GM23248 (cell line): Measurements from ENCODE around the gene NDUFS5. TPM values are rescaled to one million over a fixed set of nuclear protein-coding genes. Genes with fewer than 3 reads are reported as not detected.
"Not testable (repeated sequence)": the region's sequence is repeated elsewhere in the genome, so short reads cannot be mapped to it uniquely, and the experiment has no call there.

Source experiments
- DNase-seq: peaks from one replicate; pipeline ENCODE4 v3.0.0-alpha.2; 2015
- H2AFZ ChIP-seq: fragments of 200-600 bp; sonication (generic); 2 replicates; pipeline ENCODE4 v1.6.1; 2016; ENCODE audit warnings: antibody characterized with exemption
- H3F3A ChIP-seq: fragments of 200-600 bp; sonication (generic); 2 replicates; pipeline ENCODE4 v1.6.1; 2016; ENCODE audit warnings: mild to moderate bottlenecking, antibody characterized with exemption, mixed run types; ENCODE audit not compliant: insufficient read depth
- H3K27ac ChIP-seq: fragments of 200-600 bp; sonication (generic); 2 replicates; pipeline ENCODE4 v1.5.1; 2016; ENCODE audit warnings: mild to moderate bottlenecking
- H3K27me3 ChIP-seq: fragments of 200-600 bp; sonication (generic); replicated peaks from 2 replicates; pipeline ENCODE4 v1.6.1; 2016; ENCODE audit warnings: mild to moderate bottlenecking; ENCODE audit not compliant: insufficient read depth
- H3K36me3 ChIP-seq: fragments of 200-600 bp; sonication (generic); 2 replicates; pipeline ENCODE4 v1.6.1; 2016; ENCODE audit warnings: low read depth, mild to moderate bottlenecking
- H3K4me1 ChIP-seq: fragments of 200-600 bp; sonication (generic); 2 replicates; pipeline ENCODE4 v1.6.1; 2016; ENCODE audit warnings: mild to moderate bottlenecking; ENCODE audit not compliant: insufficient read depth
- H3K4me2 ChIP-seq: fragments of 200-600 bp; sonication (generic); one replicate; pipeline ENCODE4 v1.6.1; 2016; ENCODE audit warnings: mild to moderate bottlenecking; ENCODE audit not compliant: unreplicated experiment
- H3K4me3 ChIP-seq: fragments of 200-600 bp; sonication (generic); 2 replicates; pipeline ENCODE4 v1.5.1; 2016; ENCODE audit warnings: mild to moderate bottlenecking
- H3K79me2 ChIP-seq: fragments of 200-600 bp; sonication (generic); 2 replicates; pipeline ENCODE4 v1.6.1; 2016; ENCODE audit warnings: mild to moderate bottlenecking; ENCODE audit not compliant: insufficient read depth
- H3K9ac ChIP-seq: fragments of 200-600 bp; sonication (generic); 2 replicates; pipeline ENCODE4 v1.6.1; 2016; ENCODE audit warnings: mild to moderate bottlenecking
- H3K9me2 ChIP-seq: fragments of 200-600 bp; sonication (generic); 2 replicates; pipeline ENCODE4 v1.6.1; 2016; ENCODE audit warnings: mixed run types, mild to moderate bottlenecking, moderate library complexity; ENCODE audit not compliant: insufficient read depth
- H3K9me3 ChIP-seq: fragments of 200-600 bp; sonication (generic); one replicate; pipeline ENCODE4 v1.6.1; 2017; ENCODE audit warnings: low read depth
- H4K20me1 ChIP-seq: fragments of 200-600 bp; sonication (generic); 2 replicates; pipeline ENCODE4 v1.6.0; 2016; ENCODE audit not compliant: insufficient read depth
- EZH2 ChIP-seq: fragments of 200-600 bp; sonication (generic); IDR thresholded peaks from 2 replicates; pipeline ENCODE4 v1.6.1; 2018; ENCODE audit warnings: antibody characterized with exemption, mild to moderate bottlenecking; ENCODE audit not compliant: insufficient read depth, poor library complexity, severe bottlenecking
- EZH2phosphoT487 ChIP-seq: fragments of 200-600 bp; sonication (generic); IDR thresholded peaks from 2 replicates; pipeline ENCODE4 v1.6.1; 2018; ENCODE audit warnings: antibody characterized with exemption, moderate library complexity, mild to moderate bottlenecking, low read depth; ENCODE audit not compliant: insufficient read depth
- WGBS, 2 experiments: methylation state at CpG; one replicate each; pipeline ENCODE4 v1.1.6; 2015 to 2017; ENCODE audit warnings: low lambda C conversion rate in 2 of 2, low coverage in 1 of 2; ENCODE audit errors: missing lambda C conversion rate in 2 of 2; 5-methylcytosine and 5-hydroxymethylcytosine counted together
- in situ Hi-C: fragments of 300-500 bp; cut with MboI; formaldehyde crosslinking; loops from 2 replicates; pipeline ENCODE4 v1.15.0; 2020
- polyA plus RNA-seq: library from polyadenylated mRNA; unstranded; fragments of >200 nt; fragmentation: Nextera tagmentation; extraction: Ambion mirVana; gene quantifications from 2 replicates; pipeline ENCODE4 v1.2.1, GENCODE V29; 2016
- total RNA-seq: library from RNA; depleted of rRNA; stranded (reverse); fragments of >200 nt; shearing (Covaris generic); gene quantifications from 2 replicates; pipeline ENCODE4 v1.2.3, GENCODE V29; 2014

Gene NDUFS5
- total and polyA plus RNA-seq, 2 experiments from 2014 or later, result 257 to 606 TPM

- in situ Hi-C loops, result no loop called here
- no peak overlapping the region for H3K9ac ChIP-seq
- TF ChIP-seq EZH2, result no peak
- TF ChIP-seq EZH2phosphoT487, result no peak
- DNase-seq, result no peak
- 95 to 96% methylated on average over 4 of the region's 4 CpGs for WGBS, 2 experiments
- no peak overlapping the region for H3K27ac ChIP-seq
- H3F3A ChIP-seq, result peaks cover 15% of the 10 kb centered on the region
- H3K79me2 ChIP-seq, result no peaks in the 10 kb centered on the region
- no peaks in the 10 kb centered on the region for H3K36me3 ChIP-seq
- no peaks in the 10 kb centered on the region for H3K9me3 ChIP-seq
- H3K4me3 ChIP-seq, result no peak overlapping the region
- peaks cover 12% of the 10 kb centered on the region for H3K4me1 ChIP-seq
- H3K4me2 ChIP-seq, result no peak overlapping the region
- H2AFZ ChIP-seq, result no peak overlapping the region
- no peaks in the 10 kb centered on the region for H4K20me1 ChIP-seq
- H3K9me2 ChIP-seq, result no peaks in the 10 kb centered on the region
- no peaks in the 10 kb centered on the region for H3K27me3 ChIP-seq
Observed at GRCh38 chr1:39051956-39052355, 25.8 kb downstream of the NDUFS5 start.

- H3K4me1 ChIP-seq, in situ Hi-C loops, H3F3A ChIP-seq, H3K79me2 ChIP-seq, H4K20me1 ChIP-seq, H3K36me3 ChIP-seq, H3K9me3 ChIP-seq, H3K4me2 ChIP-seq, H3K27me3 ChIP-seq, H3K27ac ChIP-seq, H3K9me2 ChIP-seq, DNase-seq, H3K9ac ChIP-seq, H2AFZ ChIP-seq, H3K4me3 ChIP-seq: not testable (repeated sequence)
- 75 to 78% methylated on average over 8 of the region's 8 CpGs for WGBS, 2 experiments
Observed at GRCh38 chr1:39055213-39055710, 29.1 kb downstream of the NDUFS5 start.

- H3K4me2 ChIP-seq, H3K4me1 ChIP-seq, H3K9me2 ChIP-seq, DNase-seq, H2AFZ ChIP-seq, H3K9ac ChIP-seq, H3K27ac ChIP-seq, H3K36me3 ChIP-seq, H3K79me2 ChIP-seq, H3F3A ChIP-seq, H3K27me3 ChIP-seq, H4K20me1 ChIP-seq, in situ Hi-C loops, H3K9me3 ChIP-seq, H3K4me3 ChIP-seq: not testable (repeated sequence)
- WGBS, 2 experiments, result 98 to 99% methylated on average over 7 of the region's 7 CpGs
Observed at GRCh38 chr1:39061516-39061915, 35.4 kb downstream of the NDUFS5 start.

GRCh38 chr1:39061951-39062350, 35.8 kb downstream of the NDUFS5 start:
- H3K36me3 ChIP-seq, result no peaks in the 10 kb centered on the region
- H2AFZ ChIP-seq, result no peak overlapping the region
- in situ Hi-C loops, result no loop called here
- no peaks in the 10 kb centered on the region for H4K20me1 ChIP-seq
- H3K9me3 ChIP-seq, result no peaks in the 10 kb centered on the region
- no peaks in the 10 kb centered on the region for H3K4me1 ChIP-seq
- H3F3A ChIP-seq, result no peaks in the 10 kb centered on the region
- H3K4me3 ChIP-seq, result no peak overlapping the region
- WGBS, 2 experiments, result 94 to 95% methylated on average over 4 of the region's 4 CpGs
- H3K27me3 ChIP-seq, result no peaks in the 10 kb centered on the region
- H3K79me2 ChIP-seq, result no peaks in the 10 kb centered on the region
- TF ChIP-seq EZH2phosphoT487 (no peak), EZH2 (no peak)
- no peak overlapping the region for H3K27ac ChIP-seq
- DNase-seq, result no peak
- H3K9ac ChIP-seq, result no peak overlapping the region
- no peaks in the 10 kb centered on the region for H3K9me2 ChIP-seq
- H3K4me2 ChIP-seq, result no peak overlapping the region

GRCh38 chr1:39063191-39063590, 37.0 kb downstream of the NDUFS5 start:
- Histone ChIP-seq H3K9ac (no peak overlapping the region), H4K20me1 (no peaks in the 10 kb centered on the region), H2AFZ (no peak overlapping the region), H3K79me2 (no peaks in the 10 kb centered on the region), H3F3A (no peaks in the 10 kb centered on the region), H3K4me2 (no peak overlapping the region), H3K36me3 (no peaks in the 10 kb centered on the region), H3K4me1 (no peaks in the 10 kb centered on the region), H3K27ac (no peak overlapping the region), H3K27me3 (no peaks in the 10 kb centered on the region), H3K4me3 (no peak overlapping the region), H3K9me3 (no peaks in the 10 kb centered on the region), H3K9me2 (no peaks in the 10 kb centered on the region)
- no peak for TF ChIP-seq EZH2phosphoT487
- TF ChIP-seq EZH2, result no peak
- in situ Hi-C loops, result no loop called here
- DNase-seq, result no peak
- 67 to 70% methylated on average over 7 of the region's 7 CpGs for WGBS, 2 experiments
